Measurements from ENCODE around the gene FBXL20.

Gene FBXL20

DNA sequence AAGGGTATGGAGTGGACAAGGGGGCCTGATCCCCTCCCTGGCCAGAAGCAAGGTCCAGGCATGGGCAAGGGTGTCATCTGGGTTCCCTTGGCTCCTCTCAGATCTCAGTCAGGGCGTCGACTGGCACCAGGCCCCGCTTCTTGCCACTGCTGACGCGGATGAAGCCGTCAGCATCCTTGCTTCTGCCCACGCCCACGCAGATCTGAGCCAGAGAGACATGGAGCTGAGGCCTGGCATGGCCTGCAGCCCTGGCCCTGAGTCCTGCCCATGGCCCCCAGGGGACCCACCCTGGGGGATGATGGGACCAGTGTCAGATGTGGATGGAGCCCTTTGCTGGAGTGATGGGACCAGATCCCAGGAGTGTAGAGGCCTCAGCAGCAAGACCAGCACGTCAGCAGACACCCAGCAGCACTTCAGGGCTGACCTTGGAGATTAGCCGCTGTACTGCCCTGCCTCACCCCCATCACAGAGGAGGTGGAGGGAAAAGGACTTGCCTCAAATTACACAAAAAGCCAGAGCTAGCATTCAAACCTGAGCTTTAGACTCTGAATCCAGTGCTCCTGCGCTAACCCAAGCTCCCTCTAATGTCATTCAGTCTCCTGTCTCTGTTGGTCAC is 189.1 kb downstream of the FBXL20 start:
- no peak for ATAC-seq
- TF ChIP-seq CSDC2 (CRISPR knock-in tag; IDR thresholded peaks at IDR 0.05) (no peak), TOX (CRISPR knock-in tag; IDR thresholded peaks at IDR 0.05; ENCODE audit: borderline replicate concordance) (no peak)
- TF ChIP-seq, protein P1, sequence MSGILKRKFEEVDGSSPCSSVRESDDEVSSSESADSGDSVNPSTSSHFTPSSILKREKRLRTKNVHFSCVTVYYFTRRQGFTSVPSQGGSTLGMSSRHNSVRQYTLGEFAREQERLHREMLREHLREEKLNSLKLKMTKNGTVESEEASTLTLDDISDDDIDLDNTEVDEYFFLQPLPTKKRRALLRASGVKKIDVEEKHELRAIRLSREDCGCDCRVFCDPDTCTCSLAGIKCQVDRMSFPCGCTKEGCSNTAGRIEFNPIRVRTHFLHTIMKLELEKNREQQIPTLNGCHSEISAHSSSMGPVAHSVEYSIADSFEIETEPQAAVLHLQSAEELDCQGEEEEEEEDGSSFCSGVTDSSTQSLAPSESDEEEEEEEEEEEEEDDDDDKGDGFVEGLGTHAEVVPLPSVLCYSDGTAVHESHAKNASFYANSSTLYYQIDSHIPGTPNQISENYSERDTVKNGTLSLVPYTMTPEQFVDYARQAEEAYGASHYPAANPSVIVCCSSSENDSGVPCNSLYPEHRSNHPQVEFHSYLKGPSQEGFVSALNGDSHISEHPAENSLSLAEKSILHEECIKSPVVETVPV (CRISPR knock-in tag; IDR thresholded peaks at IDR 0.05): no peak

DNA sequence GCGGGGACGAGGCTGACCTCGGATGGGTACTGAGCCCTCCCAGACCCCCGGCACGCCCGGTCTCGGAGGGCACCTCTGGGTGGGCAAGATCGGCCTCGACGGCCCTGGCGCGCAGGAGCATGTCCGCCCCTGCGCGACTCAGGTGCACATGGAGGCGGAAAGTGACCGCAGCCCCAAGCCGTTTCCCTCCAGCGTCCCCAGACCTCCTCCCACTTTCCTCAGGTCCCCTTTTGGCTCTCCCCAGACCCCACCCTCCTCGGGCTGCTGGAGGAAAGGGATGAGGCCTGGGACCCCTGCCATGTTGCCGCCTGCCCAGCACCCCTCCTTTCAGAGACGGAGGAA is 191.4 kb downstream of the FBXL20 start:
- TF ChIP-seq SNAI2 (CRISPR knock-in tag; IDR thresholded peaks at IDR 0.05): no peak
- no peak for TF ChIP-seq TCF4 (CRISPR knock-in tag; IDR thresholded peaks at IDR 0.05; ENCODE audit: borderline replicate concordance)
- no peak for TF ChIP-seq ZFP30 (CRISPR knock-in tag; IDR thresholded peaks at IDR 0.05)

DNA sequence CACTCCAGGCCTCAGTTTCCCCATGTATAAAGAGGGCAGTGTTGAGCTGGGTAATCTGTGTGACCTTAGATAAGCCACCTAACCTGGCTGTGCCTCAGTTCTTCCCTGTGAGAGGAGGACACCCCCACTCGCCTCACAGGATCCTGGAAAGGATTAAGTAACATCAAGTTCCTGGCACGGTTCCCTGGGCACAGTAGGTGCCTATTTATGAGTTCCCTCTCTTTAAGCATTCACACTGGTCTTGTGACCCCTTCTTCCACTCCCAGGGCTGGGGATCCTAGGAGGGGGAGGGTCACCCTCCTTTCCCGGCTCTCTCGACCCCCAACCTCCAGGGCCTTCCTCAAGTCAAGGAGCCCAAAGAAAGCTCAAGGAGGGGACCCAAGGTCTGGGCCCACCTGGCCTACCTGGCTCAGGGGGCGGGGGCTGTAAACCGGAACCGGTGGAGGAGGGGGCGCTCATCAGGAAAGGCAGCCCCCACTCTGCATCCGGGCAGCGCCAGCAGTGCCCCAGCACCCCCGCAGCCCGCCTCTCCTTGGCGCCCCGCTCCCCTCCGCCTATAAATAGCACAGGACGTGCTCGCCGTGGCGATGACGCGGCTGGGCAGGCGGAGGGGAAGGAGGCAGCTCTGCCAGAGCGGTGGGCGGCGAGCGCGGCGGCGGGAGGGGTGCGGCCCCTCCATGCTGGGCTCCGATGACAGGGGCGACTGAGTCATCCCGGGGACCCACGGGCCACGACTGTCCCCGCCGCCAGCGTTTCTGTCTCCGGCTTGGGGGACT is 191.9 kb downstream of the FBXL20 start:
- peak; percentile 59 for ATAC-seq
- no peak for TF ChIP-seq TCF4 (CRISPR knock-in tag; IDR thresholded peaks at IDR 0.05; ENCODE audit: borderline replicate concordance)
- no peak for TF ChIP-seq ZFP30 (CRISPR knock-in tag; IDR thresholded peaks at IDR 0.05)
- no peak for TF ChIP-seq SNAI2 (CRISPR knock-in tag; IDR thresholded peaks at IDR 0.05)
- no peak for TF ChIP-seq PATZ1 (CRISPR knock-in tag; IDR thresholded peaks at IDR 0.05; ENCODE audit: borderline replicate concordance)
- TF ChIP-seq, protein P1 (CRISPR knock-in tag; IDR thresholded peaks at IDR 0.05): no peak
- no peak for TF ChIP-seq ARNTL (CRISPR knock-in tag; IDR thresholded peaks at IDR 0.05; ENCODE audit: borderline replicate concordance, low read depth)
- no peak for TF ChIP-seq CSDC2 (CRISPR knock-in tag; IDR thresholded peaks at IDR 0.05)
- TF ChIP-seq, protein P2, sequence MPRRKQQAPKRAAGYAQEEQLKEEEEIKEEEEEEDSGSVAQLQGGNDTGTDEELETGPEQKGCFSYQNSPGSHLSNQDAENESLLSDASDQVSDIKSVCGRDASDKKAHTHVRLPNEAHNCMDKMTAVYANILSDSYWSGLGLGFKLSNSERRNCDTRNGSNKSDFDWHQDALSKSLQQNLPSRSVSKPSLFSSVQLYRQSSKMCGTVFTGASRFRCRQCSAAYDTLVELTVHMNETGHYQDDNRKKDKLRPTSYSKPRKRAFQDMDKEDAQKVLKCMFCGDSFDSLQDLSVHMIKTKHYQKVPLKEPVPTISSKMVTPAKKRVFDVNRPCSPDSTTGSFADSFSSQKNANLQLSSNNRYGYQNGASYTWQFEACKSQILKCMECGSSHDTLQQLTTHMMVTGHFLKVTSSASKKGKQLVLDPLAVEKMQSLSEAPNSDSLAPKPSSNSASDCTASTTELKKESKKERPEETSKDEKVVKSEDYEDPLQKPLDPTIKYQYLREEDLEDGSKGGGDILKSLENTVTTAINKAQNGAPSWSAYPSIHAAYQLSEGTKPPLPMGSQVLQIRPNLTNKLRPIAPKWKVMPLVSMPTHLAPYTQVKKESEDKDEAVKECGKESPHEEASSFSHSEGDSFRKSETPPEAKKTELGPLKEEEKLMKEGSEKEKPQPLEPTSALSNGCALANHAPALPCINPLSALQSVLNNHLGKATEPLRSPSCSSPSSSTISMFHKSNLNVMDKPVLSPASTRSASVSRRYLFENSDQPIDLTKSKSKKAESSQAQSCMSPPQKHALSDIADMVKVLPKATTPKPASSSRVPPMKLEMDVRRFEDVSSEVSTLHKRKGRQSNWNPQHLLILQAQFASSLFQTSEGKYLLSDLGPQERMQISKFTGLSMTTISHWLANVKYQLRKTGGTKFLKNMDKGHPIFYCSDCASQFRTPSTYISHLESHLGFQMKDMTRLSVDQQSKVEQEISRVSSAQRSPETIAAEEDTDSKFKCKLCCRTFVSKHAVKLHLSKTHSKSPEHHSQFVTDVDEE (CRISPR knock-in tag; IDR thresholded peaks at IDR 0.05): no peak
- TF ChIP-seq RARB (CRISPR knock-in tag; IDR thresholded peaks at IDR 0.05): no peak
- TF ChIP-seq ZNF8 (CRISPR knock-in tag; IDR thresholded peaks at IDR 0.05): no peak
- TF ChIP-seq PPARA (CRISPR knock-in tag; IDR thresholded peaks at IDR 0.05; ENCODE audit: borderline replicate concordance): no peak
- TF ChIP-seq OSR1 (CRISPR knock-in tag; IDR thresholded peaks at IDR 0.05): no peak
- no peak for TF ChIP-seq ZNF565 (CRISPR knock-in tag; conservative IDR thresholded peaks at IDR 0.05; ENCODE audit: low read depth)
- TF ChIP-seq ZFP3 (CRISPR knock-in tag; IDR thresholded peaks at IDR 0.05): no peak
- no peak for TF ChIP-seq GLIS3 (CRISPR knock-in tag; IDR thresholded peaks at IDR 0.05)
- TF ChIP-seq, protein P3, sequence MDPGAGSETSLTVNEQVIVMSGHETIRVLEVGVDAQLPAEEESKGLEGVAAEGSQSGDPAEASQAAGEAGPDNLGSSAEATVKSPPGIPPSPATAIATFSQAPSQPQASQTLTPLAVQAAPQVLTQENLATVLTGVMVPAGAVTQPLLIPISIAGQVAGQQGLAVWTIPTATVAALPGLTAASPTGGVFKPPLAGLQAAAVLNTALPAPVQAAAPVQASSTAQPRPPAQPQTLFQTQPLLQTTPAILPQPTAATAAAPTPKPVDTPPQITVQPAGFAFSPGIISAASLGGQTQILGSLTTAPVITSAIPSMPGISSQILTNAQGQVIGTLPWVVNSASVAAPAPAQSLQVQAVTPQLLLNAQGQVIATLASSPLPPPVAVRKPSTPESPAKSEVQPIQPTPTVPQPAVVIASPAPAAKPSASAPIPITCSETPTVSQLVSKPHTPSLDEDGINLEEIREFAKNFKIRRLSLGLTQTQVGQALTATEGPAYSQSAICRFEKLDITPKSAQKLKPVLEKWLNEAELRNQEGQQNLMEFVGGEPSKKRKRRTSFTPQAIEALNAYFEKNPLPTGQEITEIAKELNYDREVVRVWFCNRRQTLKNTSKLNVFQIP (CRISPR knock-in tag; IDR thresholded peaks at IDR 0.05; ENCODE audit: borderline replicate concordance, low read depth): no peak
- no peak for TF ChIP-seq ZNF70 (CRISPR knock-in tag; IDR thresholded peaks at IDR 0.05)

More for the DNA sequence above, 191.4 kb downstream of the FBXL20 start:
- ATAC-seq: no peak
